Measurements from ENCODE around the gene ZSCAN5C. TPM values are rescaled to one million over a fixed set of nuclear protein-coding genes. Genes with fewer than 3 reads are reported as not detected.
"Not testable (repeated sequence)": the region's sequence is repeated elsewhere in the genome, so short reads cannot be mapped to it uniquely, and the experiment has no call there.

The ZSCAN5C gene
- polyA plus RNA-seq, 1 donor from 2014 or later: not detected

DNA sequence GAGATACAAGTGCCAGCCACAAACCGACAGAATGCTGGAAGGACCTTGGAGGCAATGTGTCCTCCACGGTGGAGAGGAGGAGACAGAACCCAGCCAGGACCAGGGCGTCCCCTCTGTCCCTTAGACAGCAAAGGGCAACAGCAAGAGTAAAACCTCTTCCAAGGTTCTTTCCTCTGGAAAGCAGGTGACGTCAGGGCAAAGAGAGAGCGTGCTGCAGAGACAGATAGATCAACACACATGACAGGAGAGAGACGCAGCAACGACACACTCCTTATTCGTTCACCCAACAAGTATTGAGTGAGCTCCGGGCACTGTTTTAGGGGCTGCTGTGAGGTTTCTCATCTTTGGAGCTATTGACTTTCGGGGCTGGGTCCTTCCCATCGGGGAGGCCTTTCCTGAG is 27.5 kb upstream of the ZSCAN5C start:
- Histone ChIP-seq H4K20me1 (ENCODE audit: insufficient read depth) (no peaks in the 10 kb centered on the region), H2AFZ (ENCODE audit: low read depth, low read length) (no peak overlapping the region)

DNA sequence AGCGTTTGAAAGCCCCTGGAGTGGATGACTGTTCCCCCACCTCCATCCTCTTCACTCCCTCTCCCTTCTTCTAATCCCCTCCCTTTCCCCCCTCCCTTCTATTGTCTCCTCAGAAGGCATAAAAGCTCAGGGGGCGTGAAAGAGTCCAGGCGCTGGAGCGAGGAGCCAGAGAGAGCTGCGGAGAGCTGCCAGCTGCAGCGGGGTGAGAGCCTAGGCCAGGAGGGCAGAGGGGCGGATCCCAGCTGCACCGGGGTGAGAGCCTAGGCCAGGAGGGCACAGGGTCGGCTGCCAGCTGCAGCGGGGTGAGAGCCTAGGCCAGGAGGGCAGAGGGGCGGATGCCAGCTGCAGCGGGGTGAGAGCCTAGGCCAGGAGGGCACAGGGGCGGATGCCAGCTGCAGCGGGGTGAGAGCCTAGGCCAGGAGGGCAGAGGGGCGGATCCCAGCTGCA is 26.2 kb upstream of the ZSCAN5C start, which contains the start of gene GALP:
TSS of gene GALP (plus strand) at position 148 of the 447 bp plus-strand sequence. CDS start 1,101 bp downstream, outside the sequence.
- not testable (repeated sequence) for H3K4me2 ChIP-seq (ENCODE audit: low read length); H3K4me3 ChIP-seq (ENCODE audit: low read length); H3K27ac ChIP-seq (ENCODE audit: low read length); H3K9ac ChIP-seq (ENCODE audit: low read length); H3K9me2 ChIP-seq (ENCODE audit: insufficient read depth, low read length); H3K79me2 ChIP-seq (replicated peaks; ENCODE audit: insufficient read depth, low read length); H2AFZ ChIP-seq (ENCODE audit: low read depth, low read length); H3K27me3 ChIP-seq (ENCODE audit: insufficient read depth, low read depth, low read length); H3F3A ChIP-seq (ENCODE audit: insufficient read depth, low read length, poor library complexity, severe bottlenecking); H4K20me1 ChIP-seq (ENCODE audit: insufficient read depth); H3K9me3 ChIP-seq (ENCODE audit: low read length); H3K36me3 ChIP-seq (ENCODE audit: insufficient read depth, low read length)

More for the DNA sequence above, 27.5 kb upstream of the ZSCAN5C start:
- Histone ChIP-seq H3K4me3 (ENCODE audit: low read length) (no peak overlapping the region), H3K27ac (ENCODE audit: low read length) (no peak overlapping the region), H3K9me3 (ENCODE audit: low read length) (no peaks in the 10 kb centered on the region), H3K9me2 (ENCODE audit: insufficient read depth, low read length) (no peaks in the 10 kb centered on the region), H3K36me3 (ENCODE audit: insufficient read depth, low read length) (no peaks in the 10 kb centered on the region), H3K4me2 (ENCODE audit: low read length) (no peak overlapping the region), H3K27me3 (ENCODE audit: insufficient read depth, low read depth, low read length) (no peaks in the 10 kb centered on the region), H3F3A (ENCODE audit: insufficient read depth, low read length, poor library complexity, severe bottlenecking) (no peaks in the 10 kb centered on the region), H3K9ac (ENCODE audit: low read length) (no peak overlapping the region), H3K79me2 (replicated peaks; ENCODE audit: insufficient read depth, low read length) (no peaks in the 10 kb centered on the region)
- TF ChIP-seq EP300 (conservative IDR thresholded peaks at IDR 0.05; ENCODE audit: poor library complexity, severe bottlenecking): no peak
- TF ChIP-seq, protein P1, sequence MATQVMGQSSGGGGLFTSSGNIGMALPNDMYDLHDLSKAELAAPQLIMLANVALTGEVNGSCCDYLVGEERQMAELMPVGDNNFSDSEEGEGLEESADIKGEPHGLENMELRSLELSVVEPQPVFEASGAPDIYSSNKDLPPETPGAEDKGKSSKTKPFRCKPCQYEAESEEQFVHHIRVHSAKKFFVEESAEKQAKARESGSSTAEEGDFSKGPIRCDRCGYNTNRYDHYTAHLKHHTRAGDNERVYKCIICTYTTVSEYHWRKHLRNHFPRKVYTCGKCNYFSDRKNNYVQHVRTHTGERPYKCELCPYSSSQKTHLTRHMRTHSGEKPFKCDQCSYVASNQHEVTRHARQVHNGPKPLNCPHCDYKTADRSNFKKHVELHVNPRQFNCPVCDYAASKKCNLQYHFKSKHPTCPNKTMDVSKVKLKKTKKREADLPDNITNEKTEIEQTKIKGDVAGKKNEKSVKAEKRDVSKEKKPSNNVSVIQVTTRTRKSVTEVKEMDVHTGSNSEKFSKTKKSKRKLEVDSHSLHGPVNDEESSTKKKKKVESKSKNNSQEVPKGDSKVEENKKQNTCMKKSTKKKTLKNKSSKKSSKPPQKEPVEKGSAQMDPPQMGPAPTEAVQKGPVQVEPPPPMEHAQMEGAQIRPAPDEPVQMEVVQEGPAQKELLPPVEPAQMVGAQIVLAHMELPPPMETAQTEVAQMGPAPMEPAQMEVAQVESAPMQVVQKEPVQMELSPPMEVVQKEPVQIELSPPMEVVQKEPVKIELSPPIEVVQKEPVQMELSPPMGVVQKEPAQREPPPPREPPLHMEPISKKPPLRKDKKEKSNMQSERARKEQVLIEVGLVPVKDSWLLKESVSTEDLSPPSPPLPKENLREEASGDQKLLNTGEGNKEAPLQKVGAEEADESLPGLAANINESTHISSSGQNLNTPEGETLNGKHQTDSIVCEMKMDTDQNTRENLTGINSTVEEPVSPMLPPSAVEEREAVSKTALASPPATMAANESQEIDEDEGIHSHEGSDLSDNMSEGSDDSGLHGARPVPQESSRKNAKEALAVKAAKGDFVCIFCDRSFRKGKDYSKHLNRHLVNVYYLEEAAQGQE (IDR thresholded peaks at IDR 0.05; ENCODE audit: borderline replicate concordance): no peak
- no peak for TF ChIP-seq MXI1 (conservative IDR thresholded peaks at IDR 0.05; ENCODE audit: poor library complexity, severe bottlenecking)
- no peak for TF ChIP-seq EZH2 (IDR thresholded peaks at IDR 0.05; ENCODE audit: borderline replicate concordance, insufficient read depth, low read length, poor library complexity, severe bottlenecking)

DNA sequence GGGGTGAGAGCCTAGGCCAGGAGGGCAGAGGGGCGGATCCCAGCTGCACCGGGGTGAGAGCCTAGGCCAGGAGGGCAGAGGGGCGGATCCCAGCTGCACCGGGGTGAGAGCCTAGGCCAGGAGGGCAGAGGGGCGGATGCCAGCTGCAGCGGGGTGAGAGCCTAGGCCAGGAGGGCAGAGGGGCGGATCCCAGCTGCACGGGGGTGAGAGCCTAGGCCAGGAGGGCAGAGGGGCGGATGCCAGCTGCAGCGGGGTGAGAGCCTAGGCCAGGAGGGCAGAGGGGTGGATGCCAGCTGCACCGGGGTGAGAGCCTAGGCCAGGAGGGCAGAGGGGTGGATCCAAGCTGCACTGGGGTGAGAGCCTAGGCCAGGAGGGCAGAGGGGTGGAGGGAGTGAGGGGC is 25.8 kb upstream of the ZSCAN5C start:
- not testable (repeated sequence) for H3K79me2 ChIP-seq (replicated peaks; ENCODE audit: insufficient read depth, low read length); H3K4me3 ChIP-seq (ENCODE audit: low read length); H4K20me1 ChIP-seq (ENCODE audit: insufficient read depth); H3K27me3 ChIP-seq (ENCODE audit: insufficient read depth, low read depth, low read length); H3K9me3 ChIP-seq (ENCODE audit: low read length); H2AFZ ChIP-seq (ENCODE audit: low read depth, low read length); H3K4me2 ChIP-seq (ENCODE audit: low read length); H3K36me3 ChIP-seq (ENCODE audit: insufficient read depth, low read length); H3K9me2 ChIP-seq (ENCODE audit: insufficient read depth, low read length); H3K27ac ChIP-seq (ENCODE audit: low read length); H3F3A ChIP-seq (ENCODE audit: insufficient read depth, low read length, poor library complexity, severe bottlenecking); H3K9ac ChIP-seq (ENCODE audit: low read length)

DNA sequence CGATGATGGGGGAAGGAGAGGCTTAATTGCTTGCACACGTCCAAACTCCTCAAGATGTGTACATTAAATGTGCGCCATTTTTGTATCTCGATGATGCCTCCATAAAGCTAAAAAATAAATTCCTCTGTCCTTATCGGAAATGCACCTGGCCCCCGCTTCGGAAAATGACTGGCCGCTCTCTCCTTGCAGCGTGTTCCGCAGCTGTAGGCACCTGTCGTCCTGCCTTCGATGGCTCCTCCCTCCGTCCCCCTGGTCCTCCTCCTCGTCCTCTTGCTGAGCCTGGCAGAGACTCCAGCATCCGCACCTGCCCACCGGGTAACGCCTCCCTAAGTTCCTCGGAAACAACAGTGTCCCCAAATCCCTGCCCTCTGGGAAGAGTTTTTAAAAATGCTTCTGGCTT is 25.2 kb upstream of the ZSCAN5C start:
- Histone ChIP-seq H3K9me2 (ENCODE audit: insufficient read depth, low read length) (no peaks in the 10 kb centered on the region), H3F3A (ENCODE audit: insufficient read depth, low read length, poor library complexity, severe bottlenecking) (no peaks in the 10 kb centered on the region)

More for the DNA sequence above, 25.2 kb upstream of the ZSCAN5C start:
- Histone ChIP-seq H3K4me3 (ENCODE audit: low read length) (no peak overlapping the region), H3K4me2 (ENCODE audit: low read length) (no peak overlapping the region), H3K27ac (ENCODE audit: low read length) (no peak overlapping the region), H3K9me3 (ENCODE audit: low read length) (no peaks in the 10 kb centered on the region), H4K20me1 (ENCODE audit: insufficient read depth) (no peaks in the 10 kb centered on the region), H3K27me3 (ENCODE audit: insufficient read depth, low read depth, low read length) (no peaks in the 10 kb centered on the region), H2AFZ (ENCODE audit: low read depth, low read length) (no peak overlapping the region), H3K9ac (ENCODE audit: low read length) (no peak overlapping the region), H3K79me2 (replicated peaks; ENCODE audit: insufficient read depth, low read length) (no peaks in the 10 kb centered on the region), H3K36me3 (ENCODE audit: insufficient read depth, low read length) (no peaks in the 10 kb centered on the region)
- TF ChIP-seq, protein P1 (IDR thresholded peaks at IDR 0.05; ENCODE audit: borderline replicate concordance): no peak
- TF ChIP-seq TAF1 (IDR thresholded peaks at IDR 0.05; ENCODE audit: low read depth) (no peak), SMC3 (conservative IDR thresholded peaks at IDR 0.05; ENCODE audit: poor library complexity) (no peak), EZH2 (IDR thresholded peaks at IDR 0.05; ENCODE audit: borderline replicate concordance, insufficient read depth, low read length, poor library complexity, severe bottlenecking) (no peak), RAD21 (conservative IDR thresholded peaks at IDR 0.05) (no peak), POLR2AphosphoS5 (IDR thresholded peaks at IDR 0.05) (no peak), MXI1 (conservative IDR thresholded peaks at IDR 0.05; ENCODE audit: poor library complexity, severe bottlenecking) (no peak), EP300 (conservative IDR thresholded peaks at IDR 0.05; ENCODE audit: poor library complexity, severe bottlenecking) (no peak)
- TF ChIP-seq, protein P2, sequence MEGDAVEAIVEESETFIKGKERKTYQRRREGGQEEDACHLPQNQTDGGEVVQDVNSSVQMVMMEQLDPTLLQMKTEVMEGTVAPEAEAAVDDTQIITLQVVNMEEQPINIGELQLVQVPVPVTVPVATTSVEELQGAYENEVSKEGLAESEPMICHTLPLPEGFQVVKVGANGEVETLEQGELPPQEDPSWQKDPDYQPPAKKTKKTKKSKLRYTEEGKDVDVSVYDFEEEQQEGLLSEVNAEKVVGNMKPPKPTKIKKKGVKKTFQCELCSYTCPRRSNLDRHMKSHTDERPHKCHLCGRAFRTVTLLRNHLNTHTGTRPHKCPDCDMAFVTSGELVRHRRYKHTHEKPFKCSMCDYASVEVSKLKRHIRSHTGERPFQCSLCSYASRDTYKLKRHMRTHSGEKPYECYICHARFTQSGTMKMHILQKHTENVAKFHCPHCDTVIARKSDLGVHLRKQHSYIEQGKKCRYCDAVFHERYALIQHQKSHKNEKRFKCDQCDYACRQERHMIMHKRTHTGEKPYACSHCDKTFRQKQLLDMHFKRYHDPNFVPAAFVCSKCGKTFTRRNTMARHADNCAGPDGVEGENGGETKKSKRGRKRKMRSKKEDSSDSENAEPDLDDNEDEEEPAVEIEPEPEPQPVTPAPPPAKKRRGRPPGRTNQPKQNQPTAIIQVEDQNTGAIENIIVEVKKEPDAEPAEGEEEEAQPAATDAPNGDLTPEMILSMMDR (IDR thresholded peaks at IDR 0.05; ENCODE audit: poor library complexity, severe bottlenecking): no peak
